ENCODE measurements around the gene TMEM222. TPM values are rescaled to one million over a fixed set of nuclear protein-coding genes. Genes with fewer than 3 reads are reported as not detected.

The TMEM222 gene
- total and polyA plus RNA-seq, 10 of the 15 experiments (the other 5 are each of a cell fraction or from before 2014, with no cell fraction given): 3.8 to 43.5 (median 35.4) TPM

- in situ Hi-C loops (cut with MboI): no loop called here
- SMC1A ChIA-PET (ENCODE audit: uncharacterized antibody, unreplicated experiment): interaction anchor here (0.6 kb wide), 1 partner anchor 10 kb away, joined by 3 read pairs; no protein-coding TSS in a partner anchor
These were observed 29.9 kb upstream of the TMEM222 start for GRCh38 chr1:27292106-27292505.

GRCh38 chr1:27293915-27294314, 28.0 kb upstream of the TMEM222 start:
- Histone ChIP-seq H3K9ac (ENCODE audit: control insufficient read depth, insufficient read depth, low read length) (no peak overlapping the region), H2AFZ (ENCODE audit: control insufficient read depth, low read depth, low read length) (no peak overlapping the region), H3K27me3 (replicated peaks in 1 of 2; ENCODE audit: control insufficient read depth in 2 of 2, insufficient read depth in 2 of 2, low read length in 1 of 2) (no peaks in the 10 kb centered on the region), H3K79me2 (ENCODE audit: control insufficient read depth, insufficient read depth, low read length) (no peaks in the 10 kb centered on the region), H3K4me1 (ENCODE audit: control insufficient read depth, insufficient read depth, low read length) (no peaks in the 10 kb centered on the region), H3K4me2 (ENCODE audit: control insufficient read depth, insufficient read depth) (no peak overlapping the region), H4K20me1 (ENCODE audit: control insufficient read depth, insufficient read depth) (no peaks in the 10 kb centered on the region), H3K36me3 (ENCODE audit: control insufficient read depth in 2 of 2, insufficient read depth in 2 of 2, low read length in 1 of 2) (peaks cover 2 to 3% of the 10 kb centered on the region in 2 experiments; a peak in 2 of 4 replicates), H3K9me3 (replicated peaks; ENCODE audit: control insufficient read depth, insufficient read depth, low read length) (no peaks in the 10 kb centered on the region), H3K4me3 (no peak overlapping the region), H3K27ac (ENCODE audit: control insufficient read depth, insufficient read depth) (no peak overlapping the region)
- ATAC-seq (no peak), FAIRE-seq (no peak), DNase-seq (ENCODE audit: low read depth, low spot score) (no peak)
- ChIA-PET SMC1A (ENCODE audit: uncharacterized antibody, unreplicated experiment) (interaction anchor here (1.3 to 1.4 kb wide), 2 partner anchors 11 to 196 kb away, joined by 4 to 5 read pairs; no protein-coding TSS in a partner anchor), RAD21 (ENCODE audit: unreplicated experiment) (interaction anchor here (0.8 to 1.5 kb wide), 3 partner anchors 102 to 313 kb away, joined by 3 to 6 read pairs (median 5); no protein-coding TSS in a partner anchor), CTCF (interaction anchor here (0.8 to 13.1 kb wide), 14 partner anchors 9 to 312 kb away, joined by 3 to 265 read pairs (median 4); partner anchors contain the start of genes AHDC1 and GPR3), POLR2A (interaction anchor here (0.5 kb wide), 1 partner anchor 97 kb away, joined by 3 read pairs; no protein-coding TSS in a partner anchor)
- BruUV-seq (replicated peaks): no TSS peak
- intact Hi-C loops (cut with micrococcal nuclease; ENCODE audit: unreplicated experiment): no loop called here
- WGBS (ENCODE audit: insufficient coverage, insufficient replicate concordance, low lambda C conversion rate, missing lambda C conversion rate): 95% methylated on average over 8 of the region's 8 CpGs
- in situ Hi-C loops (cut with MboI): no loop called here
- TF ChIP-seq SUPT20H (IDR thresholded peaks at IDR 0.05; ENCODE audit: borderline replicate concordance, control insufficient read depth, low read depth, low read length): no peak
- no peak for TF ChIP-seq RAD21 (IDR thresholded peaks at IDR 0.05; ENCODE audit: insufficient read depth, low read depth, low read length)
- no peak for TF ChIP-seq NFIC (IDR thresholded peaks at IDR 0.05; ENCODE audit: low read depth, low read length)
- no peak for TF ChIP-seq MYB (IDR thresholded peaks at IDR 0.05; ENCODE audit: borderline replicate concordance, low read depth, low read length)
- TF ChIP-seq, protein P1, sequence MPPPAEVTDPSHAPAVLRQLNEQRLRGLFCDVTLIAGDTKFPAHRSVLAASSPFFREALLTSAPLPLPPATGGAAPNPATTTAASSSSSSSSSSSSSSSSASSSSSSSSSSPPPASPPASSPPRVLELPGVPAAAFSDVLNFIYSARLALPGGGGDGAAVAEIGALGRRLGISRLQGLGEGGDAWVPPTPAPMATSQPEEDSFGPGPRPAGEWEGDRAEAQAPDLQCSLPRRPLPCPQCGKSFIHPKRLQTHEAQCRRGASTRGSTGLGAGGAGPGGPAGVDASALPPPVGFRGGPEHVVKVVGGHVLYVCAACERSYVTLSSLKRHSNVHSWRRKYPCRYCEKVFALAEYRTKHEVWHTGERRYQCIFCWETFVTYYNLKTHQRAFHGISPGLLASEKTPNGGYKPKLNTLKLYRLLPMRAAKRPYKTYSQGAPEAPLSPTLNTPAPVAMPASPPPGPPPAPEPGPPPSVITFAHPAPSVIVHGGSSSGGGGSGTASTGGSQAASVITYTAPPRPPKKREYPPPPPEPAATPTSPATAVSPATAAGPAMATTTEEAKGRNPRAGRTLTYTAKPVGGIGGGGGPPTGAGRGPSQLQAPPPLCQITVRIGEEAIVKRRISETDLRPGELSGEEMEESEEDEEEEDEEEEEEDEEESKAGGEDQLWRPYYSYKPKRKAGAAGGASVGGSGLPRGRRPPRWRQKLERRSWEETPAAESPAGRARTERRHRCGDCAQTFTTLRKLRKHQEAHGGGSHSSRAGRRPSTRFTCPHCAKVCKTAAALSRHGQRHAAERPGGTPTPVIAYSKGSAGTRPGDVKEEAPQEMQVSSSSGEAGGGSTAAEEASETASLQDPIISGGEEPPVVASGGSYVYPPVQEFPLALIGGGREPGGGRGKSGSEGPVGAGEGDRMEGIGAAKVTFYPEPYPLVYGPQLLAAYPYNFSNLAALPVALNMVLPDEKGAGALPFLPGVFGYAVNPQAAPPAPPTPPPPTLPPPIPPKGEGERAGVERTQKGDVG (CRISPR knock-in tag; IDR thresholded peaks at IDR 0.05): no peak
- TF ChIP-seq MXI1 (IDR thresholded peaks at IDR 0.05; ENCODE audit: low read depth, low read length): no peak
- TF ChIP-seq YY1 (IDR thresholded peaks at IDR 0.05; ENCODE audit: low read depth, low read length): no peak
- TF ChIP-seq SREBF1 (IDR thresholded peaks at IDR 0.05; ENCODE audit: low read length): no peak
- no peak for TF ChIP-seq HDAC6 (IDR thresholded peaks at IDR 0.05; ENCODE audit: unreplicated experiment)
- TF ChIP-seq NR2C1 (IDR thresholded peaks at IDR 0.05): no peak

More at GRCh38 chr1:27292106-27292505, 29.9 kb upstream of the TMEM222 start:
- WGBS (ENCODE audit: insufficient coverage, insufficient replicate concordance, low lambda C conversion rate, missing lambda C conversion rate): 99% methylated on average over 5 of the region's 5 CpGs
- no peaks in the 10 kb centered on the region for H4K20me1 ChIP-seq (ENCODE audit: control insufficient read depth, insufficient read depth)
- BruUV-seq (replicated peaks): no TSS peak
- RAD21 ChIA-PET (ENCODE audit: unreplicated experiment): interaction anchor here (1.3 kb wide), 2 partner anchors 103 to 190 kb away, joined by 3 to 4 read pairs; no protein-coding TSS in a partner anchor
- no peak overlapping the region for H3K27ac ChIP-seq (ENCODE audit: control insufficient read depth, insufficient read depth)
- H2AFZ ChIP-seq (ENCODE audit: control insufficient read depth, low read depth, low read length): no peak overlapping the region
- H3K4me1 ChIP-seq (ENCODE audit: control insufficient read depth, insufficient read depth, low read length): no peaks in the 10 kb centered on the region
- H3K9ac ChIP-seq (ENCODE audit: control insufficient read depth, insufficient read depth, low read length): no peak overlapping the region
- peaks cover 3 to 7% of the 10 kb centered on the region in 2 experiments; a peak in 3 of 4 replicates for H3K36me3 ChIP-seq (ENCODE audit: control insufficient read depth in 2 of 2, insufficient read depth in 2 of 2, low read length in 1 of 2)
- no peaks in the 10 kb centered on the region for H3K27me3 ChIP-seq (replicated peaks in 1 of 2; ENCODE audit: control insufficient read depth in 2 of 2, insufficient read depth in 2 of 2, low read length in 1 of 2)
- H3K9me3 ChIP-seq (replicated peaks; ENCODE audit: control insufficient read depth, insufficient read depth, low read length): no peaks in the 10 kb centered on the region
- ATAC-seq (no peak), FAIRE-seq (no peak), DNase-seq (ENCODE audit: low read depth, low spot score) (no peak)
- intact Hi-C loops (cut with micrococcal nuclease; ENCODE audit: unreplicated experiment): no loop called here
- POLR2A ChIA-PET: no interaction called here
- TF ChIP-seq, protein P2, sequence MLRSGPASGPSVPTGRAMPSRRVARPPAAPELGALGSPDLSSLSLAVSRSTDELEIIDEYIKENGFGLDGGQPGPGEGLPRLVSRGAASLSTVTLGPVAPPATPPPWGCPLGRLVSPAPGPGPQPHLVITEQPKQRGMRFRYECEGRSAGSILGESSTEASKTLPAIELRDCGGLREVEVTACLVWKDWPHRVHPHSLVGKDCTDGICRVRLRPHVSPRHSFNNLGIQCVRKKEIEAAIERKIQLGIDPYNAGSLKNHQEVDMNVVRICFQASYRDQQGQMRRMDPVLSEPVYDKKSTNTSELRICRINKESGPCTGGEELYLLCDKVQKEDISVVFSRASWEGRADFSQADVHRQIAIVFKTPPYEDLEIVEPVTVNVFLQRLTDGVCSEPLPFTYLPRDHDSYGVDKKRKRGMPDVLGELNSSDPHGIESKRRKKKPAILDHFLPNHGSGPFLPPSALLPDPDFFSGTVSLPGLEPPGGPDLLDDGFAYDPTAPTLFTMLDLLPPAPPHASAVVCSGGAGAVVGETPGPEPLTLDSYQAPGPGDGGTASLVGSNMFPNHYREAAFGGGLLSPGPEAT (IDR thresholded peaks at IDR 0.05; ENCODE audit: low read depth): no peak
- H3K4me3 ChIP-seq: no peak overlapping the region
- no peaks in the 10 kb centered on the region for H3K79me2 ChIP-seq (ENCODE audit: control insufficient read depth, insufficient read depth, low read length)
- CTCF ChIA-PET: interaction anchor here (0.6 to 13.1 kb wide), 5 partner anchors 9 to 371 kb away, joined by 3 to 265 read pairs (median 4); no protein-coding TSS in a partner anchor
- no peak overlapping the region for H3K4me2 ChIP-seq (ENCODE audit: control insufficient read depth, insufficient read depth)

Data from GM12878 (cell line).